ENCODE data around the gene TNNT1. TPM values are rescaled to one million over a fixed set of nuclear protein-coding genes. Genes with fewer than 3 reads are reported as not detected.

The TNNT1 gene
- total RNA-seq, 2 donors from 2014 or later, result not detected

- Histone ChIP-seq H3K27me3 (replicated peaks; ENCODE audit: insufficient read depth) (no peaks in the 10 kb centered on the region), H3K4me1 (ENCODE audit: control insufficient read depth in 1 of 2, low read depth in 2 of 2) (peaks cover 0 to 4% of the 10 kb centered on the region in 2 donors), H3K4me3 (no peak overlapping the region), H3K27ac (no peak overlapping the region), H3K9me3 (peaks cover 6% of the 10 kb centered on the region), H3K36me3 (peaks cover 25% of the 10 kb centered on the region)
- no peak for ATAC-seq (ENCODE audit: insufficient number of reproducible peaks, low FRiP score, low read depth)
- no peak for DNase-seq (ENCODE audit: low spot score)
- TF ChIP-seq, protein P1, sequence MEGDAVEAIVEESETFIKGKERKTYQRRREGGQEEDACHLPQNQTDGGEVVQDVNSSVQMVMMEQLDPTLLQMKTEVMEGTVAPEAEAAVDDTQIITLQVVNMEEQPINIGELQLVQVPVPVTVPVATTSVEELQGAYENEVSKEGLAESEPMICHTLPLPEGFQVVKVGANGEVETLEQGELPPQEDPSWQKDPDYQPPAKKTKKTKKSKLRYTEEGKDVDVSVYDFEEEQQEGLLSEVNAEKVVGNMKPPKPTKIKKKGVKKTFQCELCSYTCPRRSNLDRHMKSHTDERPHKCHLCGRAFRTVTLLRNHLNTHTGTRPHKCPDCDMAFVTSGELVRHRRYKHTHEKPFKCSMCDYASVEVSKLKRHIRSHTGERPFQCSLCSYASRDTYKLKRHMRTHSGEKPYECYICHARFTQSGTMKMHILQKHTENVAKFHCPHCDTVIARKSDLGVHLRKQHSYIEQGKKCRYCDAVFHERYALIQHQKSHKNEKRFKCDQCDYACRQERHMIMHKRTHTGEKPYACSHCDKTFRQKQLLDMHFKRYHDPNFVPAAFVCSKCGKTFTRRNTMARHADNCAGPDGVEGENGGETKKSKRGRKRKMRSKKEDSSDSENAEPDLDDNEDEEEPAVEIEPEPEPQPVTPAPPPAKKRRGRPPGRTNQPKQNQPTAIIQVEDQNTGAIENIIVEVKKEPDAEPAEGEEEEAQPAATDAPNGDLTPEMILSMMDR (IDR thresholded peaks at IDR 0.05), result no peak
Observed at GRCh38 chr19:55106591-55106990, 42.4 kb downstream of the TNNT1 start.

GRCh38 chr19:55105237-55105636 lies 43.8 kb downstream of the TNNT1 start:
- Histone ChIP-seq H3K4me3 (no peak overlapping the region), H3K9me3 (peaks cover 6% of the 10 kb centered on the region), H3K27ac (no peak overlapping the region), H3K4me1 (ENCODE audit: control insufficient read depth in 1 of 2, low read depth in 2 of 2) (no peaks in the 10 kb centered on the region), H3K36me3 (peaks cover 30% of the 10 kb centered on the region), H3K27me3 (replicated peaks; ENCODE audit: insufficient read depth) (no peaks in the 10 kb centered on the region)
- ATAC-seq (ENCODE audit: insufficient number of reproducible peaks, low FRiP score, low read depth), result no peak
- DNase-seq (ENCODE audit: low spot score), result no peak
- TF ChIP-seq, protein P1 (IDR thresholded peaks at IDR 0.05), result no peak

DNA sequence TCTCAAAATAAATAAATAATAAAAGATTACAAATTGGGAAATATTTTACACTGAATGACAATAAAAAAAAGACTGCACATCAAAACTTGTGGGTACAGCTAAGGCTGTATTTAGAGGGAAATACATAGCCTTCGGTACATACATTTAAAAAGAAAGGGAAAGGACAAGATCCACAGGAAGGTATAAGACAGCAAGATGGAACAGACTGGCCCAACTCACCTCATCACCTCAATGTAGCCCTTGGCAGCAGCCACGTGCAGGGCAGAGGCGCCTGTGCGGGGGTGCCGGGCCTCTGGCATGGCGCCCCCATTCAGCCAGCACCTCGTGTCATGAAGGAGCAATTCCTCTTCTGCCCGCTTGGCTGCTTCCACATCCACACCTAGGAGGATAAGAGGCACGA lies 45.8 kb downstream of the TNNT1 start:
- TF ChIP-seq, protein P1 (IDR thresholded peaks at IDR 0.05), result no peak
- peaks cover 47% of the 10 kb centered on the region for H3K36me3 ChIP-seq

GRCh38 chr19:55101261-55101660 lies 47.7 kb downstream of the TNNT1 start:
- DNase-seq (ENCODE audit: low spot score) (no peak), ATAC-seq (ENCODE audit: insufficient number of reproducible peaks, low FRiP score, low read depth) (no peak)
- H3K4me1 ChIP-seq (ENCODE audit: control insufficient read depth in 1 of 2, low read depth in 2 of 2), result no peaks in the 10 kb centered on the region
- peaks cover 51% of the 10 kb centered on the region for H3K36me3 ChIP-seq
- H3K4me3 ChIP-seq, result no peak overlapping the region
- peaks cover 6% of the 10 kb centered on the region for H3K9me3 ChIP-seq
- no peaks in the 10 kb centered on the region for H3K27me3 ChIP-seq (replicated peaks; ENCODE audit: insufficient read depth)
- no peak overlapping the region for H3K27ac ChIP-seq
- TF ChIP-seq, protein P1 (IDR thresholded peaks at IDR 0.05), result no peak

More for the DNA sequence above, 45.8 kb downstream of the TNNT1 start:
- no peak overlapping the region for H3K27ac ChIP-seq
- no peak overlapping the region for H3K4me3 ChIP-seq
- DNase-seq (ENCODE audit: low spot score) (no peak), ATAC-seq (ENCODE audit: insufficient number of reproducible peaks, low FRiP score, low read depth) (no peak)
- H3K27me3 ChIP-seq (replicated peaks; ENCODE audit: insufficient read depth), result no peaks in the 10 kb centered on the region
- H3K9me3 ChIP-seq, result peaks cover 6% of the 10 kb centered on the region
- no peaks in the 10 kb centered on the region for H3K4me1 ChIP-seq (ENCODE audit: control insufficient read depth in 1 of 2, low read depth in 2 of 2)

- DNase-seq (ENCODE audit: low spot score) (no peak), ATAC-seq (ENCODE audit: insufficient number of reproducible peaks, low FRiP score, low read depth) (no peak)
- Histone ChIP-seq H3K4me3 (no peak overlapping the region), H3K27ac (no peak overlapping the region), H3K27me3 (replicated peaks; ENCODE audit: insufficient read depth) (no peaks in the 10 kb centered on the region), H3K4me1 (ENCODE audit: control insufficient read depth in 1 of 2, low read depth in 2 of 2) (no peaks in the 10 kb centered on the region), H3K36me3 (peaks cover 58% of the 10 kb centered on the region), H3K9me3 (peaks cover 6% of the 10 kb centered on the region)
- TF ChIP-seq, protein P1 (IDR thresholded peaks at IDR 0.05), result no peak
Observed at GRCh38 chr19:55099557-55100506, 49.2 kb downstream of the TNNT1 start.

Data from thoracic aorta (tissue), 2 donors.